Measurements from ENCODE around the gene PPP2R5C.

DNA sequence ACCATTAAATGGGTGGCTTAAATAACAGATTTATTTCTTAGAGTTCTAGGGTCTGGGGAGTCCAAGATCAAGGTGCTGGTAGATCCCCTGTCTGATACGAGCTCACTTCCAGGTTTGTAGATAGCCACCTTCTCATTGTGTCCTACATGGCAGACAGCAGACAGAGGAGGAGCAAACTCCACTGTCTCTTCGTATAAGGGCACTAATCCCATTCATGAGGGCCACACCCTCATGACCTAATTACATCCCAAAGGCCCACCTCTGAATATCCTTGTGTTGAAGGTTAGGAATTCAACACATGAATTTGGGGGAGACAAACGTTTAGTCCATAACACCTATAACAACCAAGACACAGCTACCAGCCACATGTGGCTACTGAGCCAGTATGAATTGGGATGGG, 47.1 kb upstream of the PPP2R5C start:
- TF ChIP-seq, protein P1, sequence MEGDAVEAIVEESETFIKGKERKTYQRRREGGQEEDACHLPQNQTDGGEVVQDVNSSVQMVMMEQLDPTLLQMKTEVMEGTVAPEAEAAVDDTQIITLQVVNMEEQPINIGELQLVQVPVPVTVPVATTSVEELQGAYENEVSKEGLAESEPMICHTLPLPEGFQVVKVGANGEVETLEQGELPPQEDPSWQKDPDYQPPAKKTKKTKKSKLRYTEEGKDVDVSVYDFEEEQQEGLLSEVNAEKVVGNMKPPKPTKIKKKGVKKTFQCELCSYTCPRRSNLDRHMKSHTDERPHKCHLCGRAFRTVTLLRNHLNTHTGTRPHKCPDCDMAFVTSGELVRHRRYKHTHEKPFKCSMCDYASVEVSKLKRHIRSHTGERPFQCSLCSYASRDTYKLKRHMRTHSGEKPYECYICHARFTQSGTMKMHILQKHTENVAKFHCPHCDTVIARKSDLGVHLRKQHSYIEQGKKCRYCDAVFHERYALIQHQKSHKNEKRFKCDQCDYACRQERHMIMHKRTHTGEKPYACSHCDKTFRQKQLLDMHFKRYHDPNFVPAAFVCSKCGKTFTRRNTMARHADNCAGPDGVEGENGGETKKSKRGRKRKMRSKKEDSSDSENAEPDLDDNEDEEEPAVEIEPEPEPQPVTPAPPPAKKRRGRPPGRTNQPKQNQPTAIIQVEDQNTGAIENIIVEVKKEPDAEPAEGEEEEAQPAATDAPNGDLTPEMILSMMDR (conservative IDR thresholded peaks at IDR 0.05; ENCODE audit: low read depth, low read length) = no peak
- no peak for TF ChIP-seq EZH2phosphoT487 (IDR thresholded peaks at IDR 0.05; ENCODE audit: borderline replicate concordance, low read length)
- no peak for TF ChIP-seq EZH2 (IDR thresholded peaks at IDR 0.05; ENCODE audit: low read length, unreplicated experiment)
